ENCODE results near the gene CDCA8.

- TF ChIP-seq POLR2A (IDR thresholded peaks at IDR 0.05), result no peak
- TF ChIP-seq CTCF (IDR thresholded peaks at IDR 0.05), result no peak
Measured at GRCh38 chr1:37677143-37677439, 15.2 kb upstream of the CDCA8 start.

Data from uterus (tissue), 2 donors.